ENCODE results near the gene YTHDF1.
"Not testable (repeated sequence)": the region's sequence is repeated elsewhere in the genome, so short reads cannot be mapped to it uniquely, and the experiment has no call there.

YTHDF1 gene

GRCh38 chr20:63161176-63161651 is 54.7 kb downstream of the YTHDF1 start:
- H3K27me3 ChIP-seq (ENCODE audit: control insufficient read depth in 1 of 2, insufficient read depth in 2 of 2, low read length in 2 of 2) = peaks cover 17 to 29% of the 10 kb centered on the region in 2 donors
- no peaks in the 10 kb centered on the region for H3K36me3 ChIP-seq (ENCODE audit: control insufficient read depth in 2 of 2, insufficient read depth in 2 of 2, low read length in 2 of 2)
- H3K9ac ChIP-seq (ENCODE audit: low read length in 2 of 2) = no peak overlapping the region
- H3K9me3 ChIP-seq (ENCODE audit: control insufficient read depth in 2 of 2, low read length in 2 of 2) = no peaks in the 10 kb centered on the region
- H3K4me3 ChIP-seq (ENCODE audit: low read length in 2 of 2) = no peak overlapping the region
- no peaks in the 10 kb centered on the region for H3K4me1 ChIP-seq (ENCODE audit: control insufficient read depth, insufficient read depth, low read length)
- H3K27ac ChIP-seq (ENCODE audit: low read length) = no peak overlapping the region

GRCh38 chr20:63160641-63161175 is 55.2 kb downstream of the YTHDF1 start:
- no peak overlapping the region for H3K4me3 ChIP-seq (ENCODE audit: low read length in 2 of 2)
- H3K27ac ChIP-seq (ENCODE audit: low read length) = no peak overlapping the region
- peaks cover 17 to 30% of the 10 kb centered on the region in 2 donors for H3K27me3 ChIP-seq (ENCODE audit: control insufficient read depth in 1 of 2, insufficient read depth in 2 of 2, low read length in 2 of 2)
- no peaks in the 10 kb centered on the region for H3K36me3 ChIP-seq (ENCODE audit: control insufficient read depth in 2 of 2, insufficient read depth in 2 of 2, low read length in 2 of 2)
- H3K9me3 ChIP-seq (ENCODE audit: control insufficient read depth in 2 of 2, low read length in 2 of 2) = no peaks in the 10 kb centered on the region
- no peak overlapping the region for H3K9ac ChIP-seq (ENCODE audit: low read length in 2 of 2)
- no peaks in the 10 kb centered on the region for H3K4me1 ChIP-seq (ENCODE audit: control insufficient read depth, insufficient read depth, low read length)

- Histone ChIP-seq H3K4me3 (ENCODE audit: low read length in 2 of 2) (no peak overlapping the region), H3K4me1 (ENCODE audit: control insufficient read depth, insufficient read depth, low read length) (no peaks in the 10 kb centered on the region), H3K36me3 (ENCODE audit: control insufficient read depth in 2 of 2, insufficient read depth in 2 of 2, low read length in 2 of 2) (no peaks in the 10 kb centered on the region), H3K27me3 (ENCODE audit: control insufficient read depth in 1 of 2, insufficient read depth in 2 of 2, low read length in 2 of 2) (peaks cover 18 to 35% of the 10 kb centered on the region in 2 donors), H3K9ac (ENCODE audit: low read length in 2 of 2) (no peak overlapping the region), H3K27ac (ENCODE audit: low read length) (no peak overlapping the region), H3K9me3 (ENCODE audit: control insufficient read depth in 2 of 2, low read length in 2 of 2) (no peaks in the 10 kb centered on the region)
These were observed 55.9 kb downstream of the YTHDF1 start for GRCh38 chr20:63159826-63160640.

GRCh38 chr20:63159251-63159650 is 56.7 kb downstream of the YTHDF1 start:
- H3K9me3 ChIP-seq (ENCODE audit: control insufficient read depth in 2 of 2, low read length in 2 of 2); H3K4me1 ChIP-seq (ENCODE audit: control insufficient read depth, insufficient read depth, low read length); H3K27ac ChIP-seq (ENCODE audit: low read length); H3K36me3 ChIP-seq (ENCODE audit: control insufficient read depth in 2 of 2, insufficient read depth in 2 of 2, low read length in 2 of 2); H3K4me3 ChIP-seq (ENCODE audit: low read length in 2 of 2); H3K9ac ChIP-seq (ENCODE audit: low read length in 2 of 2): not testable (repeated sequence)
- peaks cover 22 to 37% of the 10 kb centered on the region in 2 donors for H3K27me3 ChIP-seq (ENCODE audit: control insufficient read depth in 1 of 2, insufficient read depth in 2 of 2, low read length in 2 of 2)

- no peak overlapping the region for H3K4me3 ChIP-seq (ENCODE audit: low read length in 2 of 2)
- H3K9ac ChIP-seq (ENCODE audit: low read length in 2 of 2) = no peak overlapping the region
- H3K27ac ChIP-seq (ENCODE audit: low read length) = no peak overlapping the region
- H3K4me1 ChIP-seq (ENCODE audit: control insufficient read depth, insufficient read depth, low read length) = no peaks in the 10 kb centered on the region
- peaks cover 24 to 37% of the 10 kb centered on the region in 2 donors for H3K27me3 ChIP-seq (ENCODE audit: control insufficient read depth in 1 of 2, insufficient read depth in 2 of 2, low read length in 2 of 2)
- H3K36me3 ChIP-seq (ENCODE audit: control insufficient read depth in 2 of 2, insufficient read depth in 2 of 2, low read length in 2 of 2) = no peaks in the 10 kb centered on the region
- H3K9me3 ChIP-seq (ENCODE audit: control insufficient read depth in 2 of 2, low read length in 2 of 2) = no peaks in the 10 kb centered on the region
These were observed 57.1 kb downstream of the YTHDF1 start for GRCh38 chr20:63158845-63159244.

GRCh38 chr20:63158352-63158751 is 57.6 kb downstream of the YTHDF1 start:
- H3K4me1 ChIP-seq (ENCODE audit: control insufficient read depth, insufficient read depth, low read length) = no peaks in the 10 kb centered on the region
- no peak overlapping the region for H3K9ac ChIP-seq (ENCODE audit: low read length in 2 of 2)
- H3K27me3 ChIP-seq (ENCODE audit: control insufficient read depth in 1 of 2, insufficient read depth in 2 of 2, low read length in 2 of 2) = peaks cover 22 to 37% of the 10 kb centered on the region in 2 donors
- H3K4me3 ChIP-seq (ENCODE audit: low read length in 2 of 2) = no peak overlapping the region
- no peak overlapping the region for H3K27ac ChIP-seq (ENCODE audit: low read length)
- no peaks in the 10 kb centered on the region for H3K36me3 ChIP-seq (ENCODE audit: control insufficient read depth in 2 of 2, insufficient read depth in 2 of 2, low read length in 2 of 2)
- H3K9me3 ChIP-seq (ENCODE audit: control insufficient read depth in 2 of 2, low read length in 2 of 2) = no peaks in the 10 kb centered on the region

- H3K27me3 ChIP-seq (ENCODE audit: control insufficient read depth in 1 of 2, insufficient read depth in 2 of 2, low read length in 2 of 2) = peaks cover 27 to 41% of the 10 kb centered on the region in 2 donors
- H3K4me1 ChIP-seq (ENCODE audit: control insufficient read depth, insufficient read depth, low read length); H3K36me3 ChIP-seq (ENCODE audit: control insufficient read depth in 2 of 2, insufficient read depth in 2 of 2, low read length in 2 of 2); H3K4me3 ChIP-seq (ENCODE audit: low read length in 2 of 2); H3K9ac ChIP-seq (ENCODE audit: low read length in 2 of 2); H3K27ac ChIP-seq (ENCODE audit: low read length); H3K9me3 ChIP-seq (ENCODE audit: control insufficient read depth in 2 of 2, low read length in 2 of 2): not testable (repeated sequence)
These were observed 58.5 kb downstream of the YTHDF1 start for GRCh38 chr20:63157431-63157830.

- H3K27me3 ChIP-seq (ENCODE audit: control insufficient read depth in 1 of 2, insufficient read depth in 2 of 2, low read length in 2 of 2) = peaks cover 34 to 38% of the 10 kb centered on the region in 2 donors
- no peak overlapping the region for H3K9ac ChIP-seq (ENCODE audit: low read length in 2 of 2)
- no peaks in the 10 kb centered on the region for H3K9me3 ChIP-seq (ENCODE audit: control insufficient read depth in 2 of 2, low read length in 2 of 2)
- no peaks in the 10 kb centered on the region for H3K4me1 ChIP-seq (ENCODE audit: control insufficient read depth, insufficient read depth, low read length)
- H3K27ac ChIP-seq (ENCODE audit: low read length) = no peak overlapping the region
- H3K4me3 ChIP-seq (ENCODE audit: low read length in 2 of 2) = no peak overlapping the region
- H3K36me3 ChIP-seq (ENCODE audit: control insufficient read depth in 2 of 2, insufficient read depth in 2 of 2, low read length in 2 of 2) = no peaks in the 10 kb centered on the region
These were observed 59.7 kb downstream of the YTHDF1 start for GRCh38 chr20:63156221-63156671.

GRCh38 chr20:63155266-63156165 is 60.4 kb downstream of the YTHDF1 start:
- Histone ChIP-seq H3K27ac (ENCODE audit: low read length) (no peak overlapping the region), H3K4me3 (ENCODE audit: low read length in 2 of 2) (no peak overlapping the region), H3K4me1 (ENCODE audit: control insufficient read depth, insufficient read depth, low read length) (no peaks in the 10 kb centered on the region), H3K9me3 (ENCODE audit: control insufficient read depth in 2 of 2, low read length in 2 of 2) (no peaks in the 10 kb centered on the region), H3K9ac (ENCODE audit: low read length in 2 of 2) (no peak overlapping the region), H3K27me3 (ENCODE audit: control insufficient read depth in 1 of 2, insufficient read depth in 2 of 2, low read length in 2 of 2) (peaks cover 37 to 38% of the 10 kb centered on the region in 2 donors), H3K36me3 (ENCODE audit: control insufficient read depth in 2 of 2, insufficient read depth in 2 of 2, low read length in 2 of 2) (no peaks in the 10 kb centered on the region)

GRCh38 chr20:63154395-63154794 is 61.5 kb downstream of the YTHDF1 start:
- no peaks in the 10 kb centered on the region for H3K9me3 ChIP-seq (ENCODE audit: control insufficient read depth in 2 of 2, low read length in 2 of 2)
- no peak overlapping the region for H3K9ac ChIP-seq (ENCODE audit: low read length in 2 of 2)
- H3K27ac ChIP-seq (ENCODE audit: low read length) = no peak overlapping the region
- no peaks in the 10 kb centered on the region for H3K36me3 ChIP-seq (ENCODE audit: control insufficient read depth in 2 of 2, insufficient read depth in 2 of 2, low read length in 2 of 2)
- H3K4me3 ChIP-seq (ENCODE audit: low read length in 2 of 2) = no peak overlapping the region
- no peaks in the 10 kb centered on the region for H3K4me1 ChIP-seq (ENCODE audit: control insufficient read depth, insufficient read depth, low read length)
- peaks cover 44 to 47% of the 10 kb centered on the region in 2 donors for H3K27me3 ChIP-seq (ENCODE audit: control insufficient read depth in 1 of 2, insufficient read depth in 2 of 2, low read length in 2 of 2)

Data from stomach smooth muscle (tissue), 2 donors.